K562 (cell line): ENCODE data around the gene NIPSNAP2. TPM values are rescaled to one million over a fixed set of nuclear protein-coding genes. Genes with fewer than 3 reads are reported as not detected.

ENCODE experiments used
- ARNT ChIP-seq, 2 experiments: fragments of 450-650 bp; IDR thresholded peaks; 2 replicates each; pipeline ENCODE4 v1.6.1; 2016; ENCODE audit warnings: mild to moderate bottlenecking in 1 of 2
- CXXC5 ChIP-seq: fragments of 250-450 bp; sonication (Bioruptor Pico); IDR thresholded peaks from 2 replicates; pipeline ENCODE4 v1.8.0; 2022; ENCODE audit warnings: inconsistent platforms, mild to moderate bottlenecking, moderate library complexity
- GABPB1 ChIP-seq: sonication (generic); formaldehyde crosslinking; IDR thresholded peaks from 2 replicates; pipeline ENCODE4 v1.8.0; 2022; ENCODE audit warnings: mild to moderate bottlenecking, missing genetic modification reagents
- GATA2 ChIP-seq: sonication (generic); formaldehyde crosslinking; IDR thresholded peaks from 2 replicates; pipeline ENCODE4 v1.4.0; 2020; ENCODE audit warnings: mild to moderate bottlenecking, missing genetic modification reagents
- NRF1 ChIP-seq, 2 experiments: fragments of 450-650 bp; IDR thresholded peaks in 1 of 2; conservative IDR thresholded peaks in 1 of 2; 2 replicates each; pipeline ENCODE4 v1.6.1; 2014; ENCODE audit warnings: mild to moderate bottlenecking in 2 of 2
- SP1 ChIP-seq: sonication (generic); formaldehyde crosslinking; IDR thresholded peaks from 2 replicates; pipeline ENCODE4 v1.8.1; 2022; ENCODE audit warnings: mild to moderate bottlenecking, missing genetic modification reagents
- TRIM24 ChIP-seq, 2 experiments: fragments of 450-650 bp; IDR thresholded peaks; 2 replicates each; pipeline ENCODE4 v1.6.1; 2016
- polyA plus RNA-seq, 8 experiments: library from polyadenylated mRNA; depleted of rRNA in 4 of 8; stranded (reverse) in 5 of 8; unstranded in 3 of 8; fragments of >200 nt; fragmentation: Nextera tagmentation in 2 of 8; fragmentation: Illumina TruSeq in 1 of 8; extraction: Ambion mirVana in 2 of 8; extraction: Trizol in 1 of 8; gene quantifications; 2 replicates each; pipeline versions ENCODE4 v1.2.1 to v1.2.3, GENCODE V29; 2011 to 2014; ENCODE audit warnings: inconsistent platforms in 1 of 8, missing spikeins in 1 of 8
- total RNA-seq, 7 experiments: library from RNA; depleted of rRNA in 6 of 7; stranded (reverse); fragments of >200 nt in 6 of 7; fragmentation: Illumina TruSeq in 2 of 7; extraction: Trizol in 2 of 7; gene quantifications; 2 replicates each; pipeline versions ENCODE4 v1.2.1 to v1.2.3, GENCODE V29; 2011 to 2021; ENCODE audit warnings: low replicate concordance in 1 of 7
- TF ChIP-seq, protein P1 (sequence below), 2 experiments: fragments of 450-650 bp in 1 of 2; sonication (generic) in 1 of 2; formaldehyde crosslinking in 1 of 2; IDR thresholded peaks; 2 replicates each; pipeline versions ENCODE4 v1.7.1 to v1.9.0; 2016 to 2022; ENCODE audit warnings: inconsistent platforms in 1 of 2, mild to moderate bottlenecking in 1 of 2, missing genetic modification reagents in 1 of 2
- TF ChIP-seq, protein P2 (sequence below): fragments of 450-650 bp; IDR thresholded peaks from 2 replicates; pipeline ENCODE4 v1.6.1; 2016
- TF ChIP-seq, protein P3 (sequence below): fragments of 250-450 bp; sonication (Bioruptor Pico); IDR thresholded peaks from 2 replicates; pipeline ENCODE4 v1.4.0; 2020; ENCODE audit warnings: mild to moderate bottlenecking, moderate library complexity
- TF ChIP-seq, protein P4 (sequence below), 2 experiments: fragments of 450-650 bp in 1 of 2; sonication (generic) in 1 of 2; formaldehyde crosslinking in 1 of 2; IDR thresholded peaks in 1 of 2; conservative IDR thresholded peaks in 1 of 2; 2 replicates each; pipeline versions ENCODE4 v1.6.1 to v1.8.1; 2016 to 2023; ENCODE audit warnings: mild to moderate bottlenecking in 2 of 2, moderate library complexity in 2 of 2, inconsistent platforms in 1 of 2, missing genetic modification reagents in 1 of 2

Gene NIPSNAP2
- total and polyA plus RNA-seq, 9 of the 15 experiments (the other 6 are each of a cell fraction or from before 2014, with no cell fraction given) = 24.9 to 107 (median 53.0) TPM

DNA sequence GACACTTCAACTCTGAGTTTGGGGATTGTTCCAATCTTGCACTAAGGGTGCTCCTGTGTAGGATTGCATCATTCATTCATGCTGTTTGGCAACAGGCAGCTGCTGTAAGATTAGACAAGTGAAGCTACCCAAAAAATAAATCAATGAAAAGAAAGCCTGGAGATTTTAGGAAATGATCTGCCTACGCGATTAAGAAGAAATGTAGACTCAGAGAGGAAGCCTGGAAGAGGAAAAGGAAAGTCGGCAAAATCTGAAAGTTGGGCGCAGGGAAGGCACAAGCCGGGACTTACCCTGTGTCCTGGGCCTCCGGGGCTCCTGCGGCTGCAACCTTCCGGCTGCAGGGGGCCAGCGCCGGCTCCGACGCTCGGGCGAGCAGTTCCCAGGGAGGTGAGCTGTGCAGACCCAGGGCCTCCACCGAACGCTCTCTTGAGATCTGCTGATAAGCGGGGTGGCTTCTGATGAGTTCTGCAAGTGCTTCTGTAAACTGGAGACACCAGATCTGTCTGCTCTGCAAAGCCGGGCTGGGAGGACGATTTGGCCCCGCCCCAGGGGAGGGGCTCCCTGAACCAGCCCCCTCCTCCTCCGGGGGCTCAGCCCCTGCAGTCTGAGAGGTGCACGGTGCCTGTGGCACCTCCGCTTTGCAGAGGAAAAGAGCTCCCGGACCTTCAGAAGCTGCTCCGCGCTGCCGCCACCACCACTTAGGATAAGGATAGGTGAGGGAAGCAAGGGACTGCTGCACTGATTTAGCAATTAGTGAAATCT, 69.5 kb downstream of the NIPSNAP2 start (continued):
- TF ChIP-seq, protein P1, sequence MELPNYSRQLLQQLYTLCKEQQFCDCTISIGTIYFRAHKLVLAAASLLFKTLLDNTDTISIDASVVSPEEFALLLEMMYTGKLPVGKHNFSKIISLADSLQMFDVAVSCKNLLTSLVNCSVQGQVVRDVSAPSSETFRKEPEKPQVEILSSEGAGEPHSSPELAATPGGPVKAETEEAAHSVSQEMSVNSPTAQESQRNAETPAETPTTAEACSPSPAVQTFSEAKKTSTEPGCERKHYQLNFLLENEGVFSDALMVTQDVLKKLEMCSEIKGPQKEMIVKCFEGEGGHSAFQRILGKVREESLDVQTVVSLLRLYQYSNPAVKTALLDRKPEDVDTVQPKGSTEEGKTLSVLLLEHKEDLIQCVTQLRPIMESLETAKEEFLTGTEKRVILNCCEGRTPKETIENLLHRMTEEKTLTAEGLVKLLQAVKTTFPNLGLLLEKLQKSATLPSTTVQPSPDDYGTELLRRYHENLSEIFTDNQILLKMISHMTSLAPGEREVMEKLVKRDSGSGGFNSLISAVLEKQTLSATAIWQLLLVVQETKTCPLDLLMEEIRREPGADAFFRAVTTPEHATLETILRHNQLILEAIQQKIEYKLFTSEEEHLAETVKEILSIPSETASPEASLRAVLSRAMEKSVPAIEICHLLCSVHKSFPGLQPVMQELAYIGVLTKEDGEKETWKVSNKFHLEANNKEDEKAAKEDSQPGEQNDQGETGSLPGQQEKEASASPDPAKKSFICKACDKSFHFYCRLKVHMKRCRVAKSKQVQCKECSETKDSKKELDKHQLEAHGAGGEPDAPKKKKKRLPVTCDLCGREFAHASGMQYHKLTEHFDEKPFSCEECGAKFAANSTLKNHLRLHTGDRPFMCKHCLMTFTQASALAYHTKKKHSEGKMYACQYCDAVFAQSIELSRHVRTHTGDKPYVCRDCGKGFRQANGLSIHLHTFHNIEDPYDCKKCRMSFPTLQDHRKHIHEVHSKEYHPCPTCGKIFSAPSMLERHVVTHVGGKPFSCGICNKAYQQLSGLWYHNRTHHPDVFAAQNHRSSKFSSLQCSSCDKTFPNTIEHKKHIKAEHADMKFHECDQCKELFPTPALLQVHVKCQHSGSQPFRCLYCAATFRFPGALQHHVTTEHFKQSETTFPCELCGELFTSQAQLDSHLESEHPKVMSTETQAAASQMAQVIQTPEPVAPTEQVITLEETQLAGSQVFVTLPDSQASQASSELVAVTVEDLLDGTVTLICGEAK (IDR thresholded peaks at IDR 0.05) = 0 out of 2 replicates have a peak, but pooled peaks have one; percentile 26
- TF ChIP-seq, protein P1 (CRISPR knock-in tag; IDR thresholded peaks at IDR 0.05) = no peak
- TF ChIP-seq SP1 (CRISPR knock-in tag) (0 out of 2 replicates have a peak, but pooled peaks have one; percentile 20), GABPB1 (0 out of 2 replicates have a peak, but pooled peaks have one; percentile 34), TRIM24 (IDR thresholded peaks at IDR 0.05) (peak; percentile 73 to 76; a peak in 3 of 4 replicates), CXXC5 (CRISPR knock-in tag) (peak; percentile 81), ARNT (IDR thresholded peaks at IDR 0.05) (no peak), NRF1 (conservative IDR thresholded peaks at IDR 0.05 in 1 of 2, IDR thresholded peaks at IDR 0.05 in 1 of 2) (peak; percentile 51 to 59), GATA2 (CRISPR knock-in tag) (peak; percentile 78)
- TF ChIP-seq, protein P2, sequence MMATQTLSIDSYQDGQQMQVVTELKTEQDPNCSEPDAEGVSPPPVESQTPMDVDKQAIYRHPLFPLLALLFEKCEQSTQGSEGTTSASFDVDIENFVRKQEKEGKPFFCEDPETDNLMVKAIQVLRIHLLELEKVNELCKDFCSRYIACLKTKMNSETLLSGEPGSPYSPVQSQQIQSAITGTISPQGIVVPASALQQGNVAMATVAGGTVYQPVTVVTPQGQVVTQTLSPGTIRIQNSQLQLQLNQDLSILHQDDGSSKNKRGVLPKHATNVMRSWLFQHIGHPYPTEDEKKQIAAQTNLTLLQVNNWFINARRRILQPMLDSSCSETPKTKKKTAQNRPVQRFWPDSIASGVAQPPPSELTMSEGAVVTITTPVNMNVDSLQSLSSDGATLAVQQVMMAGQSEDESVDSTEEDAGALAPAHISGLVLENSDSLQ = peak; percentile 41
- TF ChIP-seq, protein P3, sequence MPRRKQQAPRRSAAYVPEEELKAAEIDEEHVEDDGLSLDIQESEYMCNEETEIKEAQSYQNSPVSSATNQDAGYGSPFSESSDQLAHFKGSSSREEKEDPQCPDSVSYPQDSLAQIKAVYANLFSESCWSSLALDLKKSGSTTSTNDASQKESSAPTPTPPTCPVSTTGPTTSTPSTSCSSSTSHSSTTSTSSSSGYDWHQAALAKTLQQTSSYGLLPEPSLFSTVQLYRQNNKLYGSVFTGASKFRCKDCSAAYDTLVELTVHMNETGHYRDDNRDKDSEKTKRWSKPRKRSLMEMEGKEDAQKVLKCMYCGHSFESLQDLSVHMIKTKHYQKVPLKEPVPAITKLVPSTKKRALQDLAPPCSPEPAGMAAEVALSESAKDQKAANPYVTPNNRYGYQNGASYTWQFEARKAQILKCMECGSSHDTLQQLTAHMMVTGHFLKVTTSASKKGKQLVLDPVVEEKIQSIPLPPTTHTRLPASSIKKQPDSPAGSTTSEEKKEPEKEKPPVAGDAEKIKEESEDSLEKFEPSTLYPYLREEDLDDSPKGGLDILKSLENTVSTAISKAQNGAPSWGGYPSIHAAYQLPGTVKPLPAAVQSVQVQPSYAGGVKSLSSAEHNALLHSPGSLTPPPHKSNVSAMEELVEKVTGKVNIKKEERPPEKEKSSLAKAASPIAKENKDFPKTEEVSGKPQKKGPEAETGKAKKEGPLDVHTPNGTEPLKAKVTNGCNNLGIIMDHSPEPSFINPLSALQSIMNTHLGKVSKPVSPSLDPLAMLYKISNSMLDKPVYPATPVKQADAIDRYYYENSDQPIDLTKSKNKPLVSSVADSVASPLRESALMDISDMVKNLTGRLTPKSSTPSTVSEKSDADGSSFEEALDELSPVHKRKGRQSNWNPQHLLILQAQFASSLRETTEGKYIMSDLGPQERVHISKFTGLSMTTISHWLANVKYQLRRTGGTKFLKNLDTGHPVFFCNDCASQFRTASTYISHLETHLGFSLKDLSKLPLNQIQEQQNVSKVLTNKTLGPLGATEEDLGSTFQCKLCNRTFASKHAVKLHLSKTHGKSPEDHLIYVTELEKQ (CRISPR knock-in tag) = no peak
- TF ChIP-seq, protein P4, sequence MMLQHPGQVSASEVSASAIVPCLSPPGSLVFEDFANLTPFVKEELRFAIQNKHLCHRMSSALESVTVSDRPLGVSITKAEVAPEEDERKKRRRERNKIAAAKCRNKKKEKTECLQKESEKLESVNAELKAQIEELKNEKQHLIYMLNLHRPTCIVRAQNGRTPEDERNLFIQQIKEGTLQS (IDR thresholded peaks at IDR 0.05) = peak; percentile 99
- TF ChIP-seq, protein P4 (CRISPR knock-in tag; conservative IDR thresholded peaks at IDR 0.05) = no peak; the same call in 1 of the 2 replicates
